Measurements from ENCODE around the gene RNASE13.

Gene RNASE13

DNA sequence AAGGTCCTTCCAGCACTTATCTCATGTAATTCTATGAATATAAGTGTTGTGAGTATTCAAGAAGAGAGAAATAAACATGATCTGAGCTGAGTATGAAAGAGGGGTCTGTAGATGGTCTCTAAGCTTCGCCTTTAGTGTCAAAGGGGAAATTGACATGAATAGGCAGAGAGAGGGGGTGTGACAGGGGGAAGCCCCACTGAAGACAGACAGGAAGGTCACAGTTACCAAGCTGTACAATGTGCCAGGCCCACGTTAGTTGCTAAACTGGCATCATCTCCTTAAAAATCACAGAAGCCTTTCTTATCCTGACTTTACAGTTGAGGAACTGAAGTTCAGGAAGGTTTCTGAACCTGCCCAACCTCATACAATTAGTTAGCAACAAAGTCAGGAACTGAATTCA, 43.1 kb upstream of the RNASE13 start:
- TF ChIP-seq, protein P1, sequence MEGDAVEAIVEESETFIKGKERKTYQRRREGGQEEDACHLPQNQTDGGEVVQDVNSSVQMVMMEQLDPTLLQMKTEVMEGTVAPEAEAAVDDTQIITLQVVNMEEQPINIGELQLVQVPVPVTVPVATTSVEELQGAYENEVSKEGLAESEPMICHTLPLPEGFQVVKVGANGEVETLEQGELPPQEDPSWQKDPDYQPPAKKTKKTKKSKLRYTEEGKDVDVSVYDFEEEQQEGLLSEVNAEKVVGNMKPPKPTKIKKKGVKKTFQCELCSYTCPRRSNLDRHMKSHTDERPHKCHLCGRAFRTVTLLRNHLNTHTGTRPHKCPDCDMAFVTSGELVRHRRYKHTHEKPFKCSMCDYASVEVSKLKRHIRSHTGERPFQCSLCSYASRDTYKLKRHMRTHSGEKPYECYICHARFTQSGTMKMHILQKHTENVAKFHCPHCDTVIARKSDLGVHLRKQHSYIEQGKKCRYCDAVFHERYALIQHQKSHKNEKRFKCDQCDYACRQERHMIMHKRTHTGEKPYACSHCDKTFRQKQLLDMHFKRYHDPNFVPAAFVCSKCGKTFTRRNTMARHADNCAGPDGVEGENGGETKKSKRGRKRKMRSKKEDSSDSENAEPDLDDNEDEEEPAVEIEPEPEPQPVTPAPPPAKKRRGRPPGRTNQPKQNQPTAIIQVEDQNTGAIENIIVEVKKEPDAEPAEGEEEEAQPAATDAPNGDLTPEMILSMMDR (IDR thresholded peaks at IDR 0.05; ENCODE audit: borderline replicate concordance, control extremely low read depth, extremely low read depth, insufficient read depth, missing control alignments) = no peak
- in situ Hi-C loops (cut with MboI; ENCODE audit: low sequenced_read_pairs, unreplicated experiment) = no loop called here

DNA sequence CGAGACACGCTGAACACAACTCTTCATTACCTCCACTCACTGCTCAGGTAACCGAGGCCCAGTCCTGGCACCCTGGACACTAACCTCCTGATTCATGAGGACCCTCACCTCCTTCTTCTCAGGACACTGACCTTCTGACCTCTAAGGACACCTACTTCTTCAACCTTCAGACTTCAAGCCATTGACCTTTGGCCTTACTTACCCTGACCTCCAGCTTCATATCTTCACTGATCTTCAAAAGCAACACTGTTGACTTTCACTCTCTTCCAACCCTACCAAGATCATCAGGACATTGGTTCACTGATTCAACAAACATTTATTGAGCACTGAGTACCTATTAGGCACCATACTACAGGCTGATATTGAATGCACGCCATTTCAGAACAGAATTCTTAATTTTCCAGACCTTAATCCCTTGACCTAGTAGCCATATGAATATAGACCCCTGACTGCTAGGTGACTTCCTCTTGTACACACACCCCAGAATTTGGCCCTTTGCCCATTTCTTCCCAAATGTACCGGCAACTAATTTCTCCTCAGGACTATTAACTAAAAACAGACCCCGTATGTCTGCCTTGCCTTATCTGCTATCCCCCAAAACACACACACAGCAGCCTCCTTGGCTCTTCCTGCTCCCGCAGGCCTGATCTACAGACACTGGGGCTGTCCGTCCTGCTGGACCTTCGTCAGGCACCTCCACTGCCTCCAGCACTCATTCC, 41.3 kb upstream of the RNASE13 start:
- in situ Hi-C loops (cut with MboI; ENCODE audit: low sequenced_read_pairs, unreplicated experiment) = no loop called here
- no peak for DNase-seq (ENCODE audit: low spot score)
- TF ChIP-seq, protein P1 (IDR thresholded peaks at IDR 0.05; ENCODE audit: borderline replicate concordance, control extremely low read depth, extremely low read depth, insufficient read depth, missing control alignments) = no peak

More for the DNA sequence above, 43.1 kb upstream of the RNASE13 start:
- DNase-seq (ENCODE audit: low spot score) = peak; percentile 21

DNA sequence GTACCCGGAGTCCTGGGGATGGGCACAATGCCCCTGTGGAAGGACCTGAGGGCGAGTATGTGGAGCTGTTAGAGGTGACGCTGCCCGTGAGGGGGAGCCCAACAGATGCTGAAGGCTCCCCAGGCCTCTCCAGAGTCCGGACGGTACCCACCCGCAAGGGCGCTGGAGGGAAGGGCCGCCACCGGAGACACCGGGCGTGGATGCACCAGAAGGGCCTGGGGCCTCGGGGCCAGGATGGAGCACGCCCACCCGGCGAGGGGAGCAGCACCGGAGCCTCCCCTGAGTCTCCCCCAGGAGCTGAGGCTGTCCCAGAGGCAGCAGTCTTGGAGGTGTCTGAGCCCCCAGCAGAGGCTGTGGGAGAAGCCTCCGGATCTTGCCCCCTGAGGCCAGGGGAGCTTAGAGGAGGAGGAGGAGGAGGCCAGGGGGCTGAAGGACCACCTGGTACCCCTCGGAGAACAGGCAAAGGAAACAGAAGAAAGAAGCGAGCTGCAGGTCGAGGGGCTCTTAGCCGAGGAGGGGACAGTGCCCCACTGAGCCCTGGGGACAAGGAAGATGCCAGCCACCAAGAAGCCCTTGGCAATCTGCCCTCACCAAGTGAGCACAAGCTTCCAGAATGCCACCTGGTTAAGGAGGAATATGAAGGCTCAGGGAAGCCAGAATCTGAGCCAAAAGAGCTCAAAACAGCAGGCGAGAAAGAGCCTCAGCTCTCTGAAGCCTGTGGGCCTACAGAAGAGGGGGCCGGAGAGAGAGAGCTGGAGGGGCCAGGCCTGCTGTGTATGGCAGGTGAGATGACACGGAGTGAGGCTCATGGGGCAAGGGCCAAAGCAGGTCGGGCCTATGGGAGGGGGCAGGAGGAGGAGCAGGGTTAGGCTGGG, 40.0 kb upstream of the RNASE13 start:
- TF ChIP-seq, protein P1 (IDR thresholded peaks at IDR 0.05; ENCODE audit: borderline replicate concordance, control extremely low read depth, extremely low read depth, insufficient read depth, missing control alignments) = no peak
- in situ Hi-C loops (cut with MboI; ENCODE audit: low sequenced_read_pairs, unreplicated experiment) = no loop called here
- DNase-seq (ENCODE audit: low spot score) = peak; percentile 24

DNA sequence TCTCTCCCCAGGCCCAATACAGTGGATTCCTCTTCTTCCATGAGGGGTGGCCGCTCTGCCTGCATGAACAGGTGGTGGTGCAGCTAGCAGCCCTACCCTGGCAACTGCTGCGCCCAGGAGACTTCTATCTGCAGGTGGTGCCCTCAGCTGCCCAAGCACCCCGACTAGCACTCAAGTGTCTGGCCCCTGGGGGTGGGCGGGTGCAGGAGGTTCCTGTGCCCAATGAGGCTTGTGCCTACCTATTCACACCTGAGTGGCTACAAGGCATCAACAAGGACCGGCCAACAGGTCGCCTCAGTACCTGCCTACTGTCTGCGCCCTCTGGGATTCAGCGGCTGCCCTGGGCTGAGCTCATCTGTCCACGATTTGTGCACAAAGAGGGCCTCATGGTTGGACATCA, 39.3 kb upstream of the RNASE13 start:
- DNase-seq (ENCODE audit: low spot score) = peak; percentile 24
- TF ChIP-seq, protein P1 (IDR thresholded peaks at IDR 0.05; ENCODE audit: borderline replicate concordance, control extremely low read depth, extremely low read depth, insufficient read depth, missing control alignments) = no peak
- in situ Hi-C loops (cut with MboI; ENCODE audit: low sequenced_read_pairs, unreplicated experiment) = no loop called here

DNA sequence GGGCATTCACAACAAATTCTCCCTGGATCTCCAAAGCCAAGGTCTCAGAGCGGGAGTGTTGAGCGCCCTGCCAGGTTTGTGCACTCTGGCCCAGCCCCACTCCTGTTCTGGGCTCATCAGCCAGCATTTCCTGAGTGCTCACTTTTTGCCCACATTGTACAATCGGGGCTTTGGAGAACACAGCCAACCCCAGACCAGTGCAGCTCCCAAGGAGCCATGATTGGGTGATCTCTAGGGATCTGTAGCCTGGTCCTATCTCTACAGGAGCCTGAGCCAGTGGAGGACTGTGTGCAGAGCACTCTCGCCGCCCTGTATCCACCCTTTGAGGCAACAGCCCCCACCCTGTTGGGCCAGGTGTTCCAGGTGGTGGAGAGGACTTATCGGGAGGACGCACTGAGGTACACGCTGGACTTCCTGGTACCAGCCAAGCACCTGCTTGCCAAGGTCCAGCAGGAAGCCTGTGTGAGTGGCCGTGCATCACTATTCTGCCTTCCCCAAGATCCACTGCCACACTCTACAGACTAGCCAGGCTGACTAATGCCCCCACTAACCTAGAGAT, 38.3 kb upstream of the RNASE13 start:
- TF ChIP-seq, protein P1 (IDR thresholded peaks at IDR 0.05; ENCODE audit: borderline replicate concordance, control extremely low read depth, extremely low read depth, insufficient read depth, missing control alignments) = no peak
- peak; percentile 28 for DNase-seq (ENCODE audit: low spot score)
- in situ Hi-C loops (cut with MboI; ENCODE audit: low sequenced_read_pairs, unreplicated experiment) = no loop called here

DNA sequence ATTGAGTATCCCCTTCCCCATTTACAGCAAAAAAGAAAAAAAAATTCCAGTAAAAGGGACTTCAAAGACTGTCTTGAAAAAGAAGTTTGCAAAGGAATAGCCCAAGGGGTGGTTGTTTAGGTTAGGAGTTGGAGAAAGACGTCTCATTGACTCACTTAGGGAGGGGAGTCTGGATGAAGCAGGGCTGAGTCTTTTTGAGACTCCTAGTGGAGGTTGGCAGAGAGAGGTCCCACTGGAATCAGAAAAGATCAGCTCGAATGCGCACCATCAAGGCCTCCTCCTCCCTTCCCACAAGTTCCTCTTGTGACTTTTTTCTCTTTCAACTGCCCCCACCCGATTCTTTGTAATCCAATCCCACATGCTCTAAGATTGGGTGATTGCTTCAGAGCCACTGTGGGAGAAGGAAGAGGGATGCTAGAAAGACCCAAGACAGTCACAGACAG, 37.4 kb upstream of the RNASE13 start:
- TF ChIP-seq, protein P1 (IDR thresholded peaks at IDR 0.05; ENCODE audit: borderline replicate concordance, control extremely low read depth, extremely low read depth, insufficient read depth, missing control alignments) = no peak
- in situ Hi-C loops (cut with MboI; ENCODE audit: low sequenced_read_pairs, unreplicated experiment) = no loop called here
- peak; percentile 32 for DNase-seq (ENCODE audit: low spot score)

Measured in GM13976 (cell line).